Right cardiac atrium (tissue), 5 donors: ENCODE data around the gene NCOR2. TPM values are rescaled to one million over a fixed set of nuclear protein-coding genes. Genes with fewer than 3 reads are reported as not detected.

Source experiments
- ATAC-seq, 2 donors: fragments of 200-7000 bp; cut with Tn5 transposase; one replicate each; pipeline versions ENCODE4 v1.8.0 to v1.9.1; 2020; ENCODE audit warnings: moderate library complexity in 2 of 2, mild to moderate bottlenecking in 1 of 2
- DNase-seq, 3 donors: peaks; one replicate each; pipeline ENCODE4 v3.0.0-alpha.2; 2020
- H3K27ac ChIP-seq: one replicate; pipeline ENCODE4 v1.5.1; 2013; ENCODE audit warnings: mild to moderate bottlenecking, low read length, control low read depth, moderate library complexity
- H3K27me3 ChIP-seq: one replicate; pipeline ENCODE4 v1.6.1; 2013; ENCODE audit not compliant: control insufficient read depth, insufficient read depth
- H3K4me1 ChIP-seq: one replicate; pipeline ENCODE4 v1.6.1; 2013; ENCODE audit warnings: low read length; ENCODE audit not compliant: control insufficient read depth, insufficient read depth
- H3K4me3 ChIP-seq: one replicate; pipeline ENCODE4 v1.5.1; 2013; ENCODE audit warnings: low read length, control low read depth
- H3K9me3 ChIP-seq: one replicate; pipeline ENCODE4 v1.6.1; 2013; ENCODE audit warnings: low read length; ENCODE audit not compliant: control insufficient read depth
- WGBS: extraction: QIAGEN DNeasy Blood & Tissue Kit; methylation state at CpG from one replicate; pipeline ENCODE4 v1.1.7; 2013; 5-methylcytosine and 5-hydroxymethylcytosine counted together
- intact Hi-C, 4 donors: fragments of 100-400 bp; cut with DNase I; formaldehyde crosslinking; loops; one replicate each; pipeline versions ENCODE4 v1.11.0 to v1.14.0; 2022 to 2023
- polyA plus RNA-seq: library from polyadenylated mRNA; stranded (reverse); fragments of 200-250 nt; gene quantifications from one replicate; pipeline ENCODE4 v1.2.3, GENCODE V29; 2013
- total RNA-seq, 4 donors: library from RNA; stranded (reverse); fragmentation: NEBNext Ultra II Directional; extraction: Animal tissue kit (Norgen Biotek cat#: 25700); gene quantifications; one replicate each; pipeline ENCODE4 v1.2.1, GENCODE V29; 2021
- donor health status: healthy with polysubstance abuse.
- donor health status: DM: no; HTN: yes; CAD: no.
- donor health status: DM: no; HTN: no; CAD: no.
- donor health status: DM: no; HTN: yes; CAD: no; lungs with severe emphysema.
- donor health status: DM: yes; HTN: yes; CAD: no.

The NCOR2 gene
- total and polyA plus RNA-seq, 5 donors: 66.4 to 166 (median 140) TPM

- H3K27ac ChIP-seq: no peak overlapping the region
Measured at GRCh38 chr12:124609041-124609989, 41.9 kb upstream of the NCOR2 start.

GRCh38 chr12:124608450-124608870 is 41.0 kb upstream of the NCOR2 start:
- peaks cover 1% of the 10 kb centered on the region for H3K4me1 ChIP-seq
- no peaks in the 10 kb centered on the region for H3K27me3 ChIP-seq
- H3K9me3 ChIP-seq: no peaks in the 10 kb centered on the region
- 78% methylated on average over 10 of the region's 10 CpGs for WGBS
- no peak overlapping the region for H3K27ac ChIP-seq
- ATAC-seq: no peak
- H3K4me3 ChIP-seq: no peak overlapping the region
- intact Hi-C loops: no loop called here
- no peak for DNase-seq

More at GRCh38 chr12:124609041-124609989, 41.9 kb upstream of the NCOR2 start:
- WGBS: 30% methylated on average over 32 of the region's 32 CpGs
- DNase-seq (peak; percentile 75 to 91 (median 90)), ATAC-seq (peak; percentile 61 to 68)
- Histone ChIP-seq H3K27me3 (no peaks in the 10 kb centered on the region), H3K4me3 (no peak overlapping the region), H3K4me1 (peaks cover 1% of the 10 kb centered on the region), H3K9me3 (no peaks in the 10 kb centered on the region)
- intact Hi-C loops: no loop called here

GRCh38 chr12:124607681-124608425 is 40.4 kb upstream of the NCOR2 start:
- no peak for DNase-seq
- no peak for ATAC-seq
- Histone ChIP-seq H3K9me3 (no peaks in the 10 kb centered on the region), H3K4me3 (no peak overlapping the region), H3K27me3 (no peaks in the 10 kb centered on the region), H3K27ac (no peak overlapping the region), H3K4me1 (peaks cover 1% of the 10 kb centered on the region)
- intact Hi-C loops: no loop called here
- 96% methylated on average over 23 of the region's 23 CpGs for WGBS

- intact Hi-C loops: no loop called here
- WGBS: 82% methylated on average over 22 of the region's 22 CpGs
- Histone ChIP-seq H3K27ac (no peak overlapping the region), H3K9me3 (no peaks in the 10 kb centered on the region), H3K27me3 (no peaks in the 10 kb centered on the region), H3K4me3 (no peak overlapping the region), H3K4me1 (peaks cover 1% of the 10 kb centered on the region)
- no peak for ATAC-seq
- no peak for DNase-seq
Measured at GRCh38 chr12:124605883-124606774, 38.7 kb upstream of the NCOR2 start.

GRCh38 chr12:124605150-124605882 is 37.9 kb upstream of the NCOR2 start:
- ATAC-seq: no peak
- Histone ChIP-seq H3K4me3 (no peak overlapping the region), H3K27ac (no peak overlapping the region), H3K27me3 (no peaks in the 10 kb centered on the region), H3K9me3 (no peaks in the 10 kb centered on the region), H3K4me1 (peaks cover 1% of the 10 kb centered on the region)
- DNase-seq: no peak
- intact Hi-C loops: no loop called here
- 78% methylated on average over 13 of the region's 13 CpGs for WGBS

- Histone ChIP-seq H3K9me3 (no peaks in the 10 kb centered on the region), H3K27ac (no peak overlapping the region), H3K4me1 (peaks cover 1% of the 10 kb centered on the region), H3K27me3 (no peaks in the 10 kb centered on the region), H3K4me3 (no peak overlapping the region)
- ATAC-seq (no peak), DNase-seq (no peak)
- intact Hi-C loops: no loop called here
- 94% methylated on average over 6 of the region's 6 CpGs for WGBS
Measured at GRCh38 chr12:124604264-124604680, 36.9 kb upstream of the NCOR2 start.

- DNase-seq: no peak
- Histone ChIP-seq H3K4me1 (no peaks in the 10 kb centered on the region), H3K9me3 (no peaks in the 10 kb centered on the region), H3K27ac (no peak overlapping the region), H3K27me3 (no peaks in the 10 kb centered on the region), H3K4me3 (no peak overlapping the region)
- WGBS: 95% methylated on average over 12 of the region's 12 CpGs
- intact Hi-C loops: no loop called here
- no peak for ATAC-seq
Measured at GRCh38 chr12:124603831-124604251, 36.4 kb upstream of the NCOR2 start.

- H3K9me3 ChIP-seq: no peaks in the 10 kb centered on the region
- no peak overlapping the region for H3K27ac ChIP-seq
- 70% methylated on average over 12 of the region's 12 CpGs for WGBS
- H3K4me3 ChIP-seq: no peak overlapping the region
- H3K4me1 ChIP-seq: no peaks in the 10 kb centered on the region
- no peaks in the 10 kb centered on the region for H3K27me3 ChIP-seq
- intact Hi-C loops: no loop called here
- peak in 1 of 3 donors; percentile 43 for DNase-seq
- no peak for ATAC-seq
Measured at GRCh38 chr12:124603100-124603541, 35.7 kb upstream of the NCOR2 start.

GRCh38 chr12:124601706-124602105 is 34.3 kb upstream of the NCOR2 start:
- H3K4me3 ChIP-seq: no peak overlapping the region
- H3K4me1 ChIP-seq: no peaks in the 10 kb centered on the region
- H3K9me3 ChIP-seq: no peaks in the 10 kb centered on the region
- ATAC-seq: no peak
- no peaks in the 10 kb centered on the region for H3K27me3 ChIP-seq
- 97% methylated on average over 8 of the region's 8 CpGs for WGBS
- intact Hi-C loops: no loop called here
- no peak overlapping the region for H3K27ac ChIP-seq
- no peak for DNase-seq
